Measurements from ENCODE around the gene MMP3.
"Not testable (repeated sequence)": the region's sequence is repeated elsewhere in the genome, so short reads cannot be mapped to it uniquely, and the experiment has no call there.

The MMP3 gene

DNA sequence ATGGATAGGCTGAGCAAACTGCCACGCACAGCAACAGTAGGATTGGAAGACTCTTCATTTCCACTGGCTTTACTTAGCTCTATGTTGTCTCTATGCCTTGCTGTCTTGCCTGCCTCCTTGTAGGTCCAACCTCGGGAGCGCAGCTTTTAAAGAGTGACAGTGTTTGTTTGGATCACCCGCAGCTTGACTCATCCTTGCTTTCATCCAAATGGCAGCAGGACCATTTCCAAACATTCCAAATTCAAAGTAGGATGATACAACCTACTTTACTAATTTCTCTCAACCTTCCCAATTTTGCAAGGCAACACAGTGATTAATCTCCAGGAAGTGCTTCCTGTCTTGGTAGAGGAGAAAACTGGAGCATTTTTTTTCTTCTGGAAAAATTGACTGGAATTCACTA is at the start of gene MMP3:
Gene MMP3 (minus strand): TSS at position 121 of the 400 bp plus-strand sequence. CDS start 63 bp downstream, at position 58.
- DNase-seq (ENCODE audit: low read depth), result no peak

DNA sequence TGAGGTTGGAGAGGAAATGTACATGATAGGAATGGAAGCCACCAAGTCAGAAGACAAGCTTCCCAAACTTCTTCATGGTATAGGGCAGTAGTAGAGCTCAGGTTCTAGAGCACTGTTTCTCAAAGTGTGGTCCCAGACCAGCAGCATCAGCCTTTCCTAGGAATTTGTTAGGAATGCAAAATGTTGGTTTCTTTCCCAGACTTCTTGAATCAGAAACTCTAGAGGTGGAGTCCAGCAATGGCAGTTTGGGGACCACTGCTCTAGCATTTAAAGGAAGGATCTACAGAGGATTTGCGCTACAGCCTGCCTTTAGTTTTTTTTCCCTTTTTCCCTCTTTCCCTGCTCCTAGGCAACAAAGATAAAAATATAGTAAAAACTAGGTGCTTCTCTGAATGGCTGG is 48.3 kb upstream of the MMP3 start:
- DNase-seq (ENCODE audit: low read depth), result no peak

DNA sequence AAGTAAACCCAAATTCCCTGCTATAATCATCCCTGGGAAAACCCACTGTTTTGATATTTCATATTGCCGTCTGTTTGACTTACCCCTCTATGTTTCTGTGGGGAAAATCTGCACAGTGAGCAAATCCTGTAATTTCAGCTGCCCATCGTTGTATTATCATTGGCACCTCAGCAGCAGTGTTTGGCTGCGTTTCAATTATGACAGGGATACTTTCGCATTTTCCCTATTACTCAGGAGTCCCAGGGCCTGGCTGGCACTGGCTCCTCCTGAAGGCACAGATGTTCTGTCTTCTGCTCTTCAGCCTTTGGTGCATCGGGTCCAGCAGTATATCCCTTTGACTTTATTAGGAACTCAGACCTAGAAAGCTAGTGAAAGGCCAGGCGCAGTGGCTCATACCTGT is 43.6 kb upstream of the MMP3 start:
- no peak for DNase-seq (ENCODE audit: low read depth)

DNA sequence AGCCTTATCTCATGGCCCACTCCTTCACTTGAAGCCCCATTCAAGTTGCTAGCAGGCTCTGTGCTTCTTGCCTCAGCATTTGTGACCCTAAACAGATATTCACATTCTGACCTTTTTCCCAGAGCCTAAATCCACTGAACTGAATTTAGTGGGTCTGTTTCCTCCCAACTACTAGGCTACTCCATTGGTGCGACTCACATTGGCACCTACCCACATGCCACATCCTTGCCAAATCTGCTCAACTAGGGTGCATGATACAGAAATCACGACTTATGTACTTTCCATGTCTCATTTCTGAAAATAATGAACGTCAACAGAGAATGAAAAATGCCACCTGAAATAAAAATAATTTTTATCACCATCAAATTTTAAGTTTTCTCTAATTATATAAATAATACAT is 39.7 kb upstream of the MMP3 start:
- no peak for DNase-seq (ENCODE audit: low read depth)

DNA sequence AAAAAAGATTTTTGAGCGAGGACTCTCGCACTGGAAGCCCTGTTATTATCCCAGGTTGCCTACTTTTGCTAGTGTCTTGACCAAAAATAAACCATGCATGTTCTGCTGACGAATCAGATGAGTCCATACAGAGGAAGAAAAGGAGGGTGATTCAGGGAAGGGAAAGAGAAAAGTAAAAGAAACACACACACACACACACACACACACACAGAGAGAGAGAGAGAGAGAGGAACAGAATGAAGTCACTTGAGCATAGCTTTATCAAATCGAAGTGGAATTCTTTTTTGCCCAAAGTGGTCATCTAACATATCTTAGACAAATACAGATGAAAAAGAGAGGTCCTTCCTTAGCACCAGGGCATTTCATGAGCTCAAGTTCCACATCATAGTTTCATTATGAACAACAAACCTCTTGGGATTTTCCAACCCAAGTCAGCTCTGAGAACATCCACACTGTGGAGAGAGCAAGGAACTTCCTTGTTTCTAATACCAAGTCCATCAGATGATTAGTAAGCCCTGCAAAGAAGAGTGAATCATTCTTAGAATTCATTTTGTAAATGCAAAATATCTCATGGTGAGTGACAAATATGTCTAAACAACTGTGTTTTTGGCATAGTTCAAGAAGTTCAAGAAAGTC is 39.1 kb upstream of the MMP3 start:
- DNase-seq (ENCODE audit: low read depth), result no peak

DNA sequence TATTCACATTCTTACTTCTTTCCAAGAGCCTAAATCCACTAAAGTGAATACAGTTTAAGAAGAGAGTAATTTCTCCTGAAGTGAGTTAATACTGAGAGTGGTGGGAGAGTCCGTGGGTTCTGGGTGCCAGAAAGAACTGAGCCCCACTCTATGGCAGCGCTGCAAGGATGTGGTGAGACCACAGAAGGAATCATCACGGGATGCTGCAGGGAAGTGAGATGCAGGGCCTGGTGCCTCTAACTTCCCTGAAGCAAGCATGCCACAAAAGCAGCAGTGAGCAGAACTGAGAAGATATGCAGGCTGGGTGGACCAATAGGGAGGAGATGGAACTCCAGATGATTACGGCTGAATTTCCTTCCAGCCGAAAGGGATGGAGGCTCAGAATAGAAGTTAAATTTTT is 36.4 kb upstream of the MMP3 start:
- no peak for DNase-seq (ENCODE audit: low read depth)

DNA sequence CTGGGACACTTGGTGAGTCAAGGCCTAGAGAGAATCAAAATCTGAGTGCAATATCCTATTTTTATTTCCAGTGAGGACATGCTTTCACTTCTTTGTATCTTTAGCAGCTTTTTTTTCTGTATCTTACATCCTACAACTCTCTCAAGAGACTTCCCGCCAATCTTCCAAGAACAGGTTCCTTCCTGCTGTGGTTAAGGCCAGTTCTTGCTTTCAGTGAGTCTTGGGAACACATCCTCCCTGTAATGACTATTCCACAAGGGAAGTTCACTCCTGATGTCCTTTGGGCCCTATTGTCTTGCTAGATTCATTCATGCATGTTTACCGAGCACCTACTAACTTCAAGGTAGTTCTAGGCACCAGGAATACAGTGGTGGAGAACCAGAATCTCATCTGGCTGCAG is 35.2 kb upstream of the MMP3 start:
- DNase-seq (ENCODE audit: low read depth), result no peak

DNA sequence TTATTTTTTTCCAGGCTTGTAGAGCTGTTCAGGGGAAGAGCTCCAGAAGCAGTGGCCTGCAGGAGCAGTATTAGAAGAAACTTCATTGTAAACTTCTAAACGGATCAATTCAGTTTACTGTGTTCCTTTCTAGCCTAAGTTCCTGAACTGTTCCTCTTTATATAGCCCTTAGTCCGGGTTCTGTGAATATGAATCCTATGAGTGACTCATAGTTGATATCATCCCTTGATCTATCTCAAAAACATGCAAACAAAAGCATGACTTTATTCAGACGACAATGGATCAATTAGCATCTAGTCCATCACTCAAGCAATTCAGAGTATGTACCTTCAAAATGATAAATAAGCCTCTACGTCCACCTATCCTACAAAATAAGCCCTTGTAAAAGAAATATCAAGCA is 31.4 kb upstream of the MMP3 start, which contains the start of gene MMP12:
Gene MMP12 (minus strand): TSS at position 131 of the 400 bp plus-strand sequence. CDS start 45 bp downstream, at position 86.
- DNase-seq (ENCODE audit: low read depth), result no peak

DNA sequence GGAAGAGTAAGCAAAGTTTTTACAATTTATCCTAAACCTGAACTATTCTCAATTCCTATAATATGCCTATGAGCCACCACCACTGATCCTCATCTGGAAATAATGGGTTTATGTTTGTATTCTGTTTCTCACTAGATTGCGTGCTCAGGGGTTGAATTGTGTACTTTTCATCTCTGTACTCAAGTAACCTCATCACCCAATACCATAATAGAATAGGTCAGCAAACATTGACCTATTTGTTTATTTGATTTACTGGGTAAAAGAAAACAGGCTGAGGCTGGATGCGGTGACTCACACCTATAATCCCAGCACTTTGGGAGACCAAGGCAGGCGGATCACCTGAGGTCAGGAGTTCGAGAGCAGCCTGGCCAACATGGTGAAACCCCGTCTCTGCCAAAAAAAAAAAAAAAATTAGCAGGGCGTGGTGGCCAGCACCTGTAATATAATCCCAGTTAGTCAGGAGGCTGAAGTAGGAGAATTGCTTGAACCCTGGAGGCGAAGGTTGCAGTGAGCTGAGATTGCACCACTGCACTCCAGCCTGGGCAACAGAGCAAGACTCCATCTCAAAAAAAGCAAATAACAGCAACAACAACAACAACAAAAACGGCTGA is 26.1 kb upstream of the MMP3 start:
- not testable (repeated sequence) for DNase-seq (ENCODE audit: low read depth)

DNA sequence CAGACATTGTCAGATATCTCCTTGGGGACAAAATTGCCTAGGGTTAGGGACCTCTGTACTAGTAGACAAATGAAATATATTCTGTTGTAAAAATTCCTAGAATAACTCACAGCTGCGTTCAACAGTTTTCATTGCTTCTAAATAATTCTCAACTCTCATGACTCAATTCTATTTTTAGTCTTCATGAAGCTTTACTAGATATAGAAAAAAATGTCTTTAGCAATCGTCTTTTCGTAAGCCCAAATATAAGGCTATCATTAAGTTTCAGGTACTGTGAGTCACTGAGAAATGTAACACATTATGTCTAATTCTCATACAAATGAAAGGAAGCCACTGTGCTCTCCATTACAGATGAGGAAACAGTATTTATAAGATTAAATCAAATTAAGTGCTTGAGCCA is 24.9 kb upstream of the MMP3 start:
- DNase-seq (ENCODE audit: low read depth), result no peak

DNA sequence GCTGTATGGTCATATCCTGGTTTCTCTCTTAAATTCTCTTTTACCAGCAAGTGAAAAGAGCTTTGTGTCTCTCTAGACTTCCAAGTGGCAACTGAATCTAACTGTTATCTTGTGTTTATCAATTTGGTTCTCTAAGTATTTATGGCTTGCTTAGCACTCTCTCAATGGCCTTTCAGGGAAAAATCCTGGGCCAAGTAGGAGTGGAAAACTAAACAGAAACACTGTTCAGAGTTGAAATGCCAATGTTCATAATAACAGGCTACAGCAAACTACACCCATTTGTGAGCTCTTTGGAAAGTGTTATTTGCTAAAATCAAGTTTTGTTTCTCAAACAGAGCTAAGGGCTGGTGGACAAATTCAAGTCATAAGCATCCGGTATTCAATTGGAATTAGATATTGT is 21.3 kb upstream of the MMP3 start:
- no peak for DNase-seq (ENCODE audit: low read depth)

DNA sequence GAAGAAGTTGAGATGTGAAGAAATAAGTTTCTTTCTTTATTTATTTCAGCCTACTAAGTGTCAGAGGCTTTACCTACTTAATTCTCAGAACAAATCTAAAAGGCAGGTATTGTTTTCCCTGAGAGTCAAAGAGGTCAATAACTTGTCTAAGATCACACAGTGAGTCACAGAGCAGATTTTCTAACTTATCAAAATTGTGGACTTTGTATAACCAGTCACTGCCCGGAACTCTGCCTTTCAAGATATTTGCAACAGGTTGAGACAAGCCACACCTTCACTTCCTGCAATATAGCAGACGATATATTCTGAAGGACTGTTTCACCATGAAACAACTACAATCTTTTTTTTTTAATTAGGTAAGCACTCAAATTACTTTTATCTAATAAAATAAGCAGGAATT is 10.5 kb upstream of the MMP3 start:
- DNase-seq (ENCODE audit: low read depth), result no peak

DNA sequence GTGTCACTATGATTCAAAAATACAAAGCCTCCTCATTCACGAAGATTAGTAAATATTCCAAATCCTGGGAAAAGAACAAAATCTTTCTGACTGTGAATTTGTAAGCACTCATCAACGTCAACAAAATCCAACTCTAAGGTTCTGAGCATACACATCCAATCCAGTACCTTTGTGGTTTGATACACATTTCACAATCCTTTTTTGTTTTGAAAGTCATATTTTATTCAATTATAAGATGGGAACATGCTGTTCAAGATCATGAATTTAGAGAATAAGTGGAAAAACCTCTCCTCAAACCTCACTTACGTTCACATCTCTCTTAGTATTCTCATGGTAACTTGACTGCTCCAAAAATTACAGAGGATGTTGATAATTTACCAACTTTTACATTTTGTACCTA is 9.6 kb upstream of the MMP3 start:
- no peak for DNase-seq (ENCODE audit: low read depth)

DNA sequence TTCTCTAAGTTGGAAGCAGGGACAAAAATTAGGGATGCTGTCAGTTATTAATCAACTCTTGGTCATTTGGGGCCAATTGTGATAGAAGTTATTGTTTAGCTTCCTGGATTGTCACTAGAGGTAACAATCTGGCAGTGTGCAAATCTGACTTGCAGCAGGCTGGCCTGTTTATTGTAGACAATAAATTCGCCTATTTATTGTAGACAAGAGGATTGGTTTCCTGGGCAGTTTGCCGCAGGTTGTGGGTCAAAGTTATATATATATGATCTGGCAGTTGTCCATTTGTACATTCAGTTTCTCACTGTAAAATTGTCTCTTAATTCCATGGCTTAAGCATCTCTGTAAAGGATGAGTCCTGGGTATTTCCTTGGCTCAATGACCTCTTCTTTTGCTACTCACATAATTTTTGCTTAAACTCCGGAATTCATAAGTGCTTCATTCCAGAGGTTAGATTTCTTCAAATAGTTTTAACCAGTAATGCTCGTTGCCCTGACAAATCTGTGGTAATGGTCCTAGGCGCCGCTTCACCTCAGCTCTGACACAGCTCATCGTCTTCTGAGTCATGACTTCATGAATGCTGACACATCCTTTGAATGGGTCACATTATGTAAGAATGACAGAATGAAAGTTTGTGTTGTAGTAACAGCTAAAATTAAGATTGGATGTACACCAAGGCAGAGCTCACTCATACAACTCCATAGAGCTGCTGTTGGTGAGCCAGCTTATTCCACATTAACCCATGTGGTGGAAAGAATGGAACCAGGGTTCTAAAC is 7.8 kb upstream of the MMP3 start:
- DNase-seq (ENCODE audit: low read depth), result no peak

DNA sequence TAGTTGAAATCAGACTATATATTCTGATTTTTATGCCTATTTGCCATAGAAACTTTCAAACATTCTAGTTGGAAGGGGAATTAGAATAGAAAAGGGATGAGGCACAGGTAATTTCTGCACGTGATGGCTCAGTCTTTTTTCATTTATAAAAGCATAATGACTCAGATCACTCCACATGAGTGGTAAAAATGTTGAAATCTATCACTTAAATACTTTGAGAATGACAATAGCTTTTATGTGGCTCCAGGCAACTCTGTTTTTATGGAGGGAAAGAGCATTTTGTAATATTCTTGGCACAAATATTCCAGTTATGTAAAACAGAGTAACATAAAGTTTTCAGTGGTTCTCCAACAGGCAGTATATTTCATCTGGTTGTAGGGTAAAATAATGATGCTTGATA is 5.9 kb upstream of the MMP3 start:
- no peak for DNase-seq (ENCODE audit: low read depth)

DNA sequence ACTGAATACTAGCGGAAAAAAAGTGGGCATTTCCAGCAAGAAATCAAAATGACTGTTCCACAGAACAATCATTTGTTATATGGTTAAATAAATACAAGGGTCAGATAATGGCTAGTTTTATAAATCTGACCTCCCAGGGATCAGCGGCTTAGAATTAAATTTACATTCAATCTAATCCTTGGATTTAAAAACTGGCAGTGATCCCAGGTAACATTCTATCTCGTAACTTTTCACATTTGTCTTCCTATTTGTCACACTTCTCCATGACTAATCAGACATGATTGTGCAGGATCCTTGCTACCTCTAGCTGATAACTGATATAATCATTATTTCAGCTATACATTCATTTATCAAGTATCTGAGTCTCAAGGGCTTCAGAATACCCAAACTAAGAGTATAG is 2.9 kb upstream of the MMP3 start:
- DNase-seq (ENCODE audit: low read depth), result no peak

DNA sequence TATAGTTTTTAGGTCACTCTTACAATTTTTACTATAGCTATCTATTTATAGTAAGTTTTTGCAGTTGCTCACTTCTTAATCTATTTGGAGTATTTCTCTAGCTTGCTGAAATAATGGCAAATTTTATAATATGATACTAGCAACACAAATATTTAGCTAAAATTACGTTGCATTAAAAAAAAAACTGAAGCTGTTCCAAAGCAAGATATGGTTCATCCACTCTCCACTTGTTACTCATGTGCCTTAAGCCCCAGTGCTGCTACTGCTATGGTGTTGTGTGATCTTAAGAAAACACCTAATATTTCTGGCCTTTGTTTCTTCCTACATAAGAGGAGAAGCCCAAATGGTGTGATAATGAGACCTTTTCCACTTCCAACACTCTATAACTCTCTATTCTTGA is 479 bp downstream of the MMP3 start:
- DNase-seq (ENCODE audit: low read depth), result no peak

DNA sequence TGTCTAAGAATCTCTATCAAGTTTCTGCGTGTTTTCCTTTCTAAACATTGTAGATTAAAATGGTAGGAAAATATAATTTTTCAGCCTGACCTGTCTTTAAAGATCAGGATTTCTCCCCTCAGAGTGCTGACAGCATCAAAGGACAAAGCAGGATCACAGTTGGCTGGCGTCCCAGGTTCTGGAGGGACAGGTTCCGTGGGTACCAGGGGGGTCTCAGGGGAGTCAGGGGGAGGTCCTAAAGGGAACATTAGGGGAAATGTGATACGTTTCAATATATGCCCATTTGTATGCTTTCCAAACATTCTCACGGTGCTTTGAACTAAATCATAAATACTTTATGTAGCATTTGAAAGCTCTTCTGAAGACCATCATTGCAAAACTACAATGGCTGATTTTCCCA is 3.4 kb downstream of the MMP3 start:
- no peak for DNase-seq (ENCODE audit: low read depth)

DNA sequence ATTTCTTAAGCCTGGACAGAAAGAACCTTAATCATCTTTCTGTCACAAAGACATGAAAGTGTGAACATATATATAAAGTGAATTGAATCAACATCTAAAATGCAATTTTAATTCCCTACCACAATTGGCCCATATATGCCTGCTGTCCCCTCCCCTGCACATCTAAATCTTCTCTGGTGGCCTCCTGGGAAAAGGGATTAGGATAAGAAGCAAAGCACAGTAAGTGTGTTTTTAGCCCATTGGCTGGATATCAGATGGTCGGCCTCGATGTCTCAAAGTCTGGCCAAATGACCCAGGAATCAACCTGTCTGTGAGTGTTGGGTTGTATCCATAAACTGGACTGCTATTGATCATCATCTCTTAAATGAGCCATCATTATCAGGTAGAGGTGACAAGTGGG is 5.8 kb downstream of the MMP3 start:
- no peak for DNase-seq (ENCODE audit: low read depth)

DNA sequence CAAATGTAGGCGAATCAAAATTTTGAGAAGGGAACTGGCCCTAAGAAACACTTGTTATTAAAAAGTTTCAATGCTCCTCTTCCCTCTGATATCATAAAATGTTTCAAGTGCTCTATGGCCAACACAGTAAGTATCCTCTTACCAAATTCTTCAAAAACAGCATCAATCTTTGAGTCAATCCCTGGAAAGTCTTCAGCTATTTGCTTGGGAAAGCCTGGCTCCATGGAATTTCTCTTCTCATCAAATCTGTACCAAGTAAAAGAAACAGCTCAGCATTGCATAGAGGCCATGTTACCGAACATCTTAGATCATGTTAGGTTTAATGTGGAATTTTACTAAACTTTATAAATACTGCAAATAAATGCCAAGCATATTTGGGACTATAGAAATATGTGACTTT is 6.3 kb downstream of the MMP3 start:
- DNase-seq (ENCODE audit: low read depth), result no peak

DNA sequence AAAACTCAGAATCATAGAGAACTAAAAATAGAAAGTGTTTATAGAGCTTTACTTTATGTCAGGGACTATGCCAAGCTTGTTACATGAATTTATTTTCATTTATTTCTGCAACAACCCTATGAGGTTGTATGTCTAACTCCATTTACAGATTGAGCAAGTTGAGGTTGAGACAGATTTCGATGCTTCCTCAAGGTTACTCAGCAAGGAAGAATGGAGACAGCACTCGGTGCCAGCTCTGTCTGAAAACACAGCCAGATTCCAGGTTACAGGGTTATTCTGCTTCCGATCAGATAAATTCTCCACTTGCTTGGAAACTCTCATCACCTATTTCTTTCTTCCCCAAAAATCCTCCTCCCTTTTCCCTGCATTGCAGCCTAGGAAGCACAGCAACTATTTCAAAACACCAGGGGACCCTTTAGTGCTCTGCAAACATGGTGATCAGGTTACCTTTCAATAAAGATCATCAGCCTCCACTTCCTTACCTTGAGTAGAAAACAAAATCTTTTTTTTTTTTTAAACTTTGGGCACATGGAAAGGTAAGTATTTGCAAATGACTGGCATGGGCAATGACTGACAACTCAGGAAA is 7.0 kb downstream of the MMP3 start:
- DNase-seq (ENCODE audit: low read depth), result no peak

DNA sequence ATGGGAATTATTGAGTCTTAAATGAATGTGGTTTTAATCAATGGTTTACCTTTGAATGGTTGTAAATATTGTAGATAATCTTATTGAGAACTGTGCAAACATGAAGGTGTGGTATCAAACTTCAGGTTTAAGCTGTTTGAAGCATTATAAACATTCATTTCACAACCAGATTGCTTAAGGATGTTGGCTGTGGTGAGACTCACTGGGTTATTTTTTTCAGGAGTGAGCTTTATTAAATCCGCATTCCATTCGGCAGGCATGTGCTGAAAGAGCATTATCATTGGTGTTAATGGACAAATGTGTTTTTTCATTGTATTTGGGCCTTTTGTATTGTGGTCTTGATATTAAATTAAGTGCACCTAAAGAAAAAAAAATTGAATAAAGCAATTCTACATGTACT is 9.7 kb downstream of the MMP3 start:
- DNase-seq (ENCODE audit: low read depth), result no peak

DNA sequence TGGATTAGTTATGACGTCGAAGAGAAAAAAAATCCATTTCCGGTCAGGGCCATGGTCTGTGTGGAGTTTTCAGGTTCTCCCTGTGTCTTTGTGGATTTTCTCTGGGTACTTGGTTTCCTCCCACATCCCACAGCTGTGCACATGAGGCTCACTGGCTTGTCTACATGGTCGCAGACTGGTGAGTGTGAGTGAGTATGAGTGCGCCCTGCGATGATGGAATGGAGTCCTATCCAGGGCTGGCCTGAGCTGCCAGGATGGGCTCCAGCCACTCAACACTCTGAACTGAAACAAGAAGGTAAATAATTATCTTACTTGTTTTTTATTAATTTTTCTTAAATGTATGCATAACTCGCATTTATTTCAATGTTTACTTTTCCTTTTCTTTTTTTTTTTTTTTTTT is 10.8 kb downstream of the MMP3 start:
- DNase-seq (ENCODE audit: low read depth), result no peak

All from activated T-cell treated with anti-CD3 and anti-CD28 coated beads for 1 hour (primary cell).